ENCODE results near the gene GPD1. TPM values are rescaled to one million over a fixed set of nuclear protein-coding genes. Genes with fewer than 3 reads are reported as not detected.

GPD1 gene
- total RNA-seq, 4 donors from 2014 or later = 188 to 829 (median 253) TPM

DNA sequence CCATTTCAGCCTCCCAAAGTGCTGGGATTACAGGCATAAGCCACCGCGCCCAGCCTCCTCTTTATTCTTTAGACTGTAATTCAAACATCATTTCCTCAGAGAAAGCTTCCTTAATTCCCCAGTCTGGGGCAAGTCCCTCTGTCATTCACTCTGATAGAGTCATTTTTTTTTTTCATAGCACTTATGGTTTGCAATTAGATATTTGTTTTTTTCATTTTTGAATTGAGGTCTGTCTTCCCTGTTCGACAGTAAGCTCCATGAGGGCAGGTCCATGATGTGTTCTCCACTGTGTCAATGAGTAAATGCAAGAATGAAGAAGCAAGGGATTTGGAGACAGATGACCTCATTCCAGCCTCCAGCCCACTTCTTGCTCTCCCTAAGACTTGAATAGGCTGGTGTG, 34.3 kb upstream of the GPD1 start:
- Histone ChIP-seq H3K9me3 (no peaks in the 10 kb centered on the region), H3K36me3 (no peaks in the 10 kb centered on the region), H3K4me1 (peaks cover 0 to 10% (median 0%) of the 10 kb centered on the region in 4 donors), H3K4me3 (no peak overlapping the region), H3K27ac (no peak overlapping the region), H3K27me3 (no peaks in the 10 kb centered on the region)
- no peak for DNase-seq (ENCODE audit: low spot score in 2 of 2)
- TF ChIP-seq EP300 (IDR thresholded peaks at IDR 0.05) (no peak), POLR2A (IDR thresholded peaks at IDR 0.05) (no peak)
- TF ChIP-seq, protein P1, sequence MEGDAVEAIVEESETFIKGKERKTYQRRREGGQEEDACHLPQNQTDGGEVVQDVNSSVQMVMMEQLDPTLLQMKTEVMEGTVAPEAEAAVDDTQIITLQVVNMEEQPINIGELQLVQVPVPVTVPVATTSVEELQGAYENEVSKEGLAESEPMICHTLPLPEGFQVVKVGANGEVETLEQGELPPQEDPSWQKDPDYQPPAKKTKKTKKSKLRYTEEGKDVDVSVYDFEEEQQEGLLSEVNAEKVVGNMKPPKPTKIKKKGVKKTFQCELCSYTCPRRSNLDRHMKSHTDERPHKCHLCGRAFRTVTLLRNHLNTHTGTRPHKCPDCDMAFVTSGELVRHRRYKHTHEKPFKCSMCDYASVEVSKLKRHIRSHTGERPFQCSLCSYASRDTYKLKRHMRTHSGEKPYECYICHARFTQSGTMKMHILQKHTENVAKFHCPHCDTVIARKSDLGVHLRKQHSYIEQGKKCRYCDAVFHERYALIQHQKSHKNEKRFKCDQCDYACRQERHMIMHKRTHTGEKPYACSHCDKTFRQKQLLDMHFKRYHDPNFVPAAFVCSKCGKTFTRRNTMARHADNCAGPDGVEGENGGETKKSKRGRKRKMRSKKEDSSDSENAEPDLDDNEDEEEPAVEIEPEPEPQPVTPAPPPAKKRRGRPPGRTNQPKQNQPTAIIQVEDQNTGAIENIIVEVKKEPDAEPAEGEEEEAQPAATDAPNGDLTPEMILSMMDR (IDR thresholded peaks at IDR 0.05) = no peak
- 98 to 99% methylated on average over 3 of the region's 3 CpGs for WGBS, 2 donors

DNA sequence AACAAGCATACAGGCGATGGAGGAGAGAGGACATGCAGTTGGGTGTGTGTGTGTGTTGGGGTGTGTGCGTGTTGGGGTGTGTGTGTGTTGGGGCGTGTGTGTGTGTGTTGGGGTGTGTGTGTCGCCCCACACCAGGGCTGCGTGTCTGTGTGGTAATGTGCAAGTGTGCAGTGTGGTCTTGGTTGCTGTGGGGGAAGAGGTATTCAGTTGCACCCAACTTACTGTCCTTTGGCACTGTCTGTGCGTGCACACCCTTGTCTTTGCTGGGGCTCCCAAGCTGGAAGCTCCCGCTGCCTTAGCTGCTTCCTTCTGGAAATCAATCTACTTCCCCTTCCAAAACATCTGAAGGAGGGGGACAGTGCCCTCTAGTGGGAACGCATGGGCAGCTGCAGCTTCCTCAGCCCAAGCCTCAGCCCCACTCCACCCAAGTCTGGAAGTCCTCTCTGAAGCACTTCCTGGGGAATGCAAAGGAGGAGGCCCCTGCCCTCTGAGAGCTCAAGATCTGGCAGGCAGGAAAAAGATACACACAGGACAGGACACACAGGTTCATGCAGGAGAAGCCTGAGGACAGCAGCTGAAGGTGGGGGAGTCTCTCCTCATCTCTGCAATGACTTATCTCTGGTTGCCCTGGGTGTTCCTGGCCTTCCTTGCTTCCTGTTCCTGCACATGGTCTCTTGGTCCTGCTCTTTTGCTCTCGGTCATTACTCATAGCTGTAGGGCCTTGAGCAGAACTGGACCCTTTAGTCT, 33.3 kb upstream of the GPD1 start:
- Histone ChIP-seq H3K36me3 (no peaks in the 10 kb centered on the region), H3K27me3 (no peaks in the 10 kb centered on the region), H3K4me1 (peaks cover 0 to 13% (median 0%) of the 10 kb centered on the region in 4 donors), H3K27ac (no peak overlapping the region), H3K9me3 (no peaks in the 10 kb centered on the region), H3K4me3 (no peak overlapping the region)
- TF ChIP-seq POLR2A (IDR thresholded peaks at IDR 0.05) = no peak
- peak in 1 of 2 donors; percentile 23 for TF ChIP-seq EP300 (IDR thresholded peaks at IDR 0.05)
- TF ChIP-seq, protein P1 (IDR thresholded peaks at IDR 0.05) = peak; percentile 87 to 92 (median 90)
- DNase-seq (ENCODE audit: low spot score in 2 of 2) = peak; percentile 67 to 78
- 41 to 43% methylated on average over 9 of the region's 9 CpGs for WGBS, 2 donors

DNA sequence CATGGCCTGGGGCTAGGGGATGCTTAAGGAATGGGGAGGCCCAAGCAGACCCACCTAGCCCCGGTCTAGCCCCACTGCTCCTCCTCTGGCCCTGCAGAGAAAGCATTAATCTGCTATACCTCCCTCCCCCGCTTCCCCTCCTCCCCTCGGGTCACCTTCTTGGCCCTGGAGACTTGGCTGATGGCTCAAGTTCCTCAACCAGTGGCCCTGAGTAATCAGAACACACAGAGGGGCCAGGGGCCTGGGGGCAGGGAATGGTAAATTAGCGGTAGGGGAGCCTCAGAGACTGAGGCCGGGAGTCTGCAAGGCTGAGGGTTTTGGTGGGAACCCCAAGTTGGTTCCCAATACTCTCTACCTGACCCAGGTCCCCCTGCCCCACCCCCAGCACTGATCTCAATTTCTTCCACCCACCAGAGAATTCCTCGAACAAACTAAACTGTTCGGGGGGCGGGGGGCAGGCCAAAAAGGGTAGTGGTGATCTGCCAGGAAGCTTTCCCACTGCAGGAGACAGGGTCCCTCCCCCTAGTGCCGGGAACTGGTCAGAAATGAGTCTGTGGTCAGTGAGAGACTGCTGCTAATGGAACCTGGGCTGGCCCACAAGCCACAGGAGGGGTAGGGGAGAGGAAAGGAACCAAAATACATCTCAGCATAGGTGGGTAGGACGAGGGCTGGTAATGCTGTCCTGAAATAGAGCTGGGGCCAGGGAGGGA, 31.5 kb upstream of the GPD1 start:
- Histone ChIP-seq H3K27ac (no peak overlapping the region), H3K27me3 (no peaks in the 10 kb centered on the region), H3K36me3 (no peaks in the 10 kb centered on the region), H3K9me3 (no peaks in the 10 kb centered on the region), H3K4me3 (no peak overlapping the region), H3K4me1 (peaks cover 0 to 13% (median 0%) of the 10 kb centered on the region in 4 donors)
- no peak for TF ChIP-seq POLR2A (IDR thresholded peaks at IDR 0.05)
- no peak for TF ChIP-seq EP300 (IDR thresholded peaks at IDR 0.05)
- TF ChIP-seq, protein P1 (IDR thresholded peaks at IDR 0.05) = no peak
- WGBS, 2 donors = 55 to 62% methylated on average over 10 of the region's 10 CpGs
- no peak for DNase-seq (ENCODE audit: low spot score in 2 of 2)

DNA sequence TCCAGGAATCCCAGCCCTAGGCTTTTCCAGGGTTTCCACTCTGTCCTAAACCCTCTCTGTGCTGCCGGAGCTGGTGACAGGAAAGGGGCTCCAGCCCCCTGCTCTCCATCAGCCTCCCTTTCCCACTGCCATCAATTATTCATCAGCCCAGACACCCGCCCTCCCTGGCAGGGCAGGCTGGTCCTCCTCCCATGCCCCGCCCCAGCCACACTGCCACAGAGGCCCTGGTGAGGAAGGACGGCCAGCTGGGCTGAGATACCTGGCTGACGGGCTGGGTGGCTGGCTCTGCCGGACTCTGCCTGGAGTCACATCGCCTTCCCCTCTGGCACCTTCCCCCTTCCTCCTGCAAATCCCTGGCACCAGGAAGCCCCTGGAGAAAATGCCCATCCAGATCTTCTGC, 30.6 kb upstream of the GPD1 start:
- H3K27me3 ChIP-seq = no peaks in the 10 kb centered on the region
- TF ChIP-seq EP300 (IDR thresholded peaks at IDR 0.05) (no peak), POLR2A (IDR thresholded peaks at IDR 0.05) (no peak)
- TF ChIP-seq, protein P1 (IDR thresholded peaks at IDR 0.05) = no peak
- no peak overlapping the region for H3K4me3 ChIP-seq
- H3K36me3 ChIP-seq = no peaks in the 10 kb centered on the region
- H3K9me3 ChIP-seq = no peaks in the 10 kb centered on the region
- 82 to 90% methylated on average over 6 to 7 of the region's 7 CpGs for WGBS, 2 donors
- peaks cover 0 to 13% (median 0%) of the 10 kb centered on the region in 4 donors for H3K4me1 ChIP-seq
- no peak for DNase-seq (ENCODE audit: low spot score in 2 of 2)
- H3K27ac ChIP-seq = no peak overlapping the region

DNA sequence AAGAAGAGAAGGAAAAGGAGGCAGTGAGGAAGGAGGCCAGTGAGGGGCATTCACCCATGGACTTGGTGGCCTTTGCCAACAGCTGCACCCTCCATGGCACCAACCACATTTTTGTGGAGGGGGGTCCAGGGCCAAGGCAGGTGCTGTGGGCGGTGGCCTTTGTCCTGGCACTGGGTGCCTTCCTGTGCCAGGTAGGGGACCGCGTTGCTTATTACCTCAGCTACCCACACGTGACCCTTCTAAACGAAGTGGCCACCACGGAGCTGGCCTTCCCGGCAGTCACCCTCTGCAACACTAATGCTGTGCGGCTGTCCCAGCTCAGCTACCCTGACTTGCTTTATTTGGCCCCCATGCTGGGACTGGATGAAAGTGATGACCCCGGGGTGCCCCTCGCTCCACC, 30.1 kb upstream of the GPD1 start:
- Histone ChIP-seq H3K9me3 (no peaks in the 10 kb centered on the region), H3K4me3 (no peak overlapping the region), H3K27me3 (no peaks in the 10 kb centered on the region), H3K4me1 (peaks cover 0 to 13% (median 0%) of the 10 kb centered on the region in 4 donors), H3K27ac (no peak overlapping the region), H3K36me3 (no peaks in the 10 kb centered on the region)
- no peak for DNase-seq (ENCODE audit: low spot score in 2 of 2)
- WGBS, 2 donors = 80 to 89% methylated on average over 9 to 10 of the region's 10 CpGs
- TF ChIP-seq, protein P1 (IDR thresholded peaks at IDR 0.05) = no peak
- TF ChIP-seq EP300 (IDR thresholded peaks at IDR 0.05) (no peak), POLR2A (IDR thresholded peaks at IDR 0.05) (no peak)

Data from tibial nerve (tissue), 4 donors.